ENCODE measurements around the gene SSBP4.

The SSBP4 gene

GRCh38 chr19:18415178-18415867 is 3.9 kb upstream of the SSBP4 start:
- Histone ChIP-seq H3K4me3 (ENCODE audit: low read depth in 1 of 2, low read length in 2 of 2) (peak overlapping the region in 1 of 2 experiments; percentile 44; a peak in 2 of 4 replicates), H3K36me3 (ENCODE audit: insufficient read depth, low read length) (no peaks in the 10 kb centered on the region), H3K4me2 (ENCODE audit: insufficient read depth, low read length) (peak overlapping the region; percentile 88), H3K4me1 (ENCODE audit: insufficient read depth, low read length) (peaks cover 60% of the 10 kb centered on the region), H4K20me1 (ENCODE audit: insufficient read depth, low read length) (peaks cover 13% of the 10 kb centered on the region), H3K79me2 (ENCODE audit: insufficient read depth, low read length) (peaks cover 13% of the 10 kb centered on the region), H3K27me3 (ENCODE audit: insufficient read depth, low read length, poor library complexity) (peaks cover 27% of the 10 kb centered on the region), H3K9ac (ENCODE audit: low read depth, low read length) (peak overlapping the region; percentile 37), H3K9me3 (ENCODE audit: insufficient read depth, low read length, severe bottlenecking) (no peaks in the 10 kb centered on the region), H2AFZ (ENCODE audit: low read depth, low read length) (0 out of 2 replicates have a peak overlapping the region, but pooled peaks have one; percentile 24), H3K27ac (ENCODE audit: low read length) (peak overlapping the region; percentile 27)
- TF ChIP-seq EZH2 (IDR thresholded peaks at IDR 0.05; ENCODE audit: borderline replicate concordance, low read depth, low read length, severe bottlenecking) = peak; percentile 34
- TF ChIP-seq, protein P1, sequence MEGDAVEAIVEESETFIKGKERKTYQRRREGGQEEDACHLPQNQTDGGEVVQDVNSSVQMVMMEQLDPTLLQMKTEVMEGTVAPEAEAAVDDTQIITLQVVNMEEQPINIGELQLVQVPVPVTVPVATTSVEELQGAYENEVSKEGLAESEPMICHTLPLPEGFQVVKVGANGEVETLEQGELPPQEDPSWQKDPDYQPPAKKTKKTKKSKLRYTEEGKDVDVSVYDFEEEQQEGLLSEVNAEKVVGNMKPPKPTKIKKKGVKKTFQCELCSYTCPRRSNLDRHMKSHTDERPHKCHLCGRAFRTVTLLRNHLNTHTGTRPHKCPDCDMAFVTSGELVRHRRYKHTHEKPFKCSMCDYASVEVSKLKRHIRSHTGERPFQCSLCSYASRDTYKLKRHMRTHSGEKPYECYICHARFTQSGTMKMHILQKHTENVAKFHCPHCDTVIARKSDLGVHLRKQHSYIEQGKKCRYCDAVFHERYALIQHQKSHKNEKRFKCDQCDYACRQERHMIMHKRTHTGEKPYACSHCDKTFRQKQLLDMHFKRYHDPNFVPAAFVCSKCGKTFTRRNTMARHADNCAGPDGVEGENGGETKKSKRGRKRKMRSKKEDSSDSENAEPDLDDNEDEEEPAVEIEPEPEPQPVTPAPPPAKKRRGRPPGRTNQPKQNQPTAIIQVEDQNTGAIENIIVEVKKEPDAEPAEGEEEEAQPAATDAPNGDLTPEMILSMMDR (IDR thresholded peaks at IDR 0.05; ENCODE audit: borderline replicate concordance, extremely low read depth, low read length, poor library complexity, severe bottlenecking) = peak; percentile 5
- DNase-seq (peak; percentile 72), ATAC-seq (ENCODE audit: insufficient read depth, low read depth) (peak; percentile 11; the same call in 1 of the 3 replicates)

GRCh38 chr19:18416778-18417249 is 2.4 kb upstream of the SSBP4 start:
- no peaks in the 10 kb centered on the region for H3K9me3 ChIP-seq (ENCODE audit: insufficient read depth, low read length, severe bottlenecking)
- peaks cover 28% of the 10 kb centered on the region for H4K20me1 ChIP-seq (ENCODE audit: insufficient read depth, low read length)
- peak overlapping the region; percentile 88 for H3K4me2 ChIP-seq (ENCODE audit: insufficient read depth, low read length)
- peak overlapping the region; percentile 39 for H3K9ac ChIP-seq (ENCODE audit: low read depth, low read length)
- peak overlapping the region; percentile 67 for H2AFZ ChIP-seq (ENCODE audit: low read depth, low read length)
- peak overlapping the region in 1 of 2 experiments; percentile 53; a peak in 2 of 4 replicates for H3K4me3 ChIP-seq (ENCODE audit: low read depth in 1 of 2, low read length in 2 of 2)
- peak; percentile 49 for ATAC-seq (ENCODE audit: insufficient read depth, low read depth)
- no peak for TF ChIP-seq EZH2 (IDR thresholded peaks at IDR 0.05; ENCODE audit: borderline replicate concordance, low read depth, low read length, severe bottlenecking)
- TF ChIP-seq, protein P1 (IDR thresholded peaks at IDR 0.05; ENCODE audit: borderline replicate concordance, extremely low read depth, low read length, poor library complexity, severe bottlenecking) = no peak
- H3K27ac ChIP-seq (ENCODE audit: low read length) = peak overlapping the region; percentile 53; the same call in 1 of the 2 replicates
- no peaks in the 10 kb centered on the region for H3K36me3 ChIP-seq (ENCODE audit: insufficient read depth, low read length)
- H3K27me3 ChIP-seq (ENCODE audit: insufficient read depth, low read length, poor library complexity) = peaks cover 27% of the 10 kb centered on the region
- DNase-seq = peak; percentile 86
- peaks cover 73% of the 10 kb centered on the region for H3K4me1 ChIP-seq (ENCODE audit: insufficient read depth, low read length)
- H3K79me2 ChIP-seq (ENCODE audit: insufficient read depth, low read length) = peaks cover 28% of the 10 kb centered on the region

DNA sequence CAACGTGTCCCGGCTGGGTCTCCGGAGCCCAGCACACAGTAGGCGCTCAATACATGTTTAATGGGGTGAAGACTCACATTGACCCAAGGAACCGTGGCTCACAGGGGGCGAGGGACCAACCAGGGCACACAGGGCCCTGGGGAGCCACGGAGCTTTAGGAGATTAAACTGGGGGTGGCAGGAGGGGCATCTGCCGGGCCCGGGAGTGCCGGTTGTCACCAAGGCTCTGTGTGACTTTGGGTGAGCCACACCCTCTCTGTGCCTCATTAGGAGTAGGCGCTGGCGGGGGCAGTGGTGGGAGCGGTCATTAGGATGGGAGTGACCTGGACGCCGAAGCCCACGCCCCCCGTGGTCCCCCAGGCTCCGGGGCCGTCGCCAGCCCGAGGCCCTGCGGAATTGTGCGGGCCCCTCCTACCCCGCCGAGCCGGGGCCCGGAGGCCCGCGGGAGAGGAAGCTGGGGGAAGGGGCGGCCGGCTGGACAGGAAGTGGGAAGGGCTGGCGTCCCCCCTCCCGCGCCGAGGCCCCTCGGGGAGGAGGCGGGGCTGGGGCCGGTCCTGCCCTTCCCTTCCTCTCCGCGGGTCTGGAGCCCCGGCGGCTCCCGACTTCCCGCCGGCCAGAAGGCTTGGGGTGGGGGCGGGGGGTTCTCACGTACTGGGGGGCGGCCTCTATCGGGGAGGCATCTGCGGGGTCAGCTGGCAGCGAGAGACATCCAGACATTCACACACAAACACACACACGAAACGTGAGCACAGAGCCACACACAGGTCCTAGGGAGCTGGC is 1.8 kb upstream of the SSBP4 start:
- Histone ChIP-seq H3K4me2 (ENCODE audit: insufficient read depth, low read length) (peak overlapping the region; percentile 88), H3K9me3 (ENCODE audit: insufficient read depth, low read length, severe bottlenecking) (no peaks in the 10 kb centered on the region), H4K20me1 (ENCODE audit: insufficient read depth, low read length) (peaks cover 34% of the 10 kb centered on the region), H2AFZ (ENCODE audit: low read depth, low read length) (peak overlapping the region; percentile 59), H3K27me3 (ENCODE audit: insufficient read depth, low read length, poor library complexity) (peaks cover 27% of the 10 kb centered on the region), H3K4me3 (ENCODE audit: low read depth in 1 of 2, low read length in 2 of 2) (peak overlapping the region in 1 of 2 experiments; percentile 53; a peak in 2 of 4 replicates), H3K36me3 (ENCODE audit: insufficient read depth, low read length) (no peaks in the 10 kb centered on the region), H3K4me1 (ENCODE audit: insufficient read depth, low read length) (peaks cover 78% of the 10 kb centered on the region), H3K27ac (ENCODE audit: low read length) (0 out of 2 replicates have a peak overlapping the region, but pooled peaks have one; percentile 20), H3K9ac (ENCODE audit: low read depth, low read length) (peak overlapping the region; percentile 39), H3K79me2 (ENCODE audit: insufficient read depth, low read length) (peaks cover 34% of the 10 kb centered on the region)
- ATAC-seq (ENCODE audit: insufficient read depth, low read depth) (peak; percentile 20), DNase-seq (peak; percentile 67)
- peak; percentile 54 for TF ChIP-seq EZH2 (IDR thresholded peaks at IDR 0.05; ENCODE audit: borderline replicate concordance, low read depth, low read length, severe bottlenecking)
- TF ChIP-seq, protein P1 (IDR thresholded peaks at IDR 0.05; ENCODE audit: borderline replicate concordance, extremely low read depth, low read length, poor library complexity, severe bottlenecking) = no peak
